H1 (cell line): ENCODE results near the gene U2AF1L4. TPM values are rescaled to one million over a fixed set of nuclear protein-coding genes. Genes with fewer than 3 reads are reported as not detected.

Experiments used
- CTCF ChIA-PET: fragments of 300-600 bp; sonication (Branson Sonifier 250); formaldehyde crosslinking; loops from one replicate; lab custom pipeline; 2021; ENCODE audit not compliant: partially characterized antibody; lab: Charles Lee
- POLR2A ChIA-PET: fragments of 300-600 bp; sonication (Branson Sonifier 250); formaldehyde crosslinking; loops from one replicate; lab custom pipeline; 2021; ENCODE audit warnings: inconsistent platforms; ENCODE audit not compliant: partially characterized antibody; lab: Charles Lee
- DNase-seq, 2 experiments: peaks; one replicate each; pipeline versions ENCODE4 v3.0.0 to v3.0.0-alpha.2; 2010 to 2022; ENCODE audit warnings: low spot score in 2 of 2, low read depth in 1 of 2, mixed read lengths in 1 of 2
- FAIRE-seq: peaks from 2 replicates; lab custom pipeline; 2011; peaks lifted over from hg19 to GRCh38; lab: Jason Lieb, UNC
- H2AFZ ChIP-seq: 2 replicates; pipeline ENCODE4 v1.8.1; 2012; ENCODE audit warnings: low read length, inconsistent platforms
- H2AK5ac ChIP-seq: 2 replicates; pipeline ENCODE4 v1.6.1; 2013; ENCODE audit warnings: low read depth, low read length
- H2BK120ac ChIP-seq: replicated peaks from 2 replicates; pipeline ENCODE3; 2013; ENCODE audit warnings: low read depth, low read length, inconsistent platforms
- H2BK12ac ChIP-seq: 2 replicates; pipeline ENCODE4 v1.6.1; 2013; ENCODE audit warnings: low read depth, low read length
- H2BK15ac ChIP-seq: 2 replicates; pipeline ENCODE4 v1.6.1; 2013; ENCODE audit warnings: low read length
- H2BK20ac ChIP-seq: 2 replicates; pipeline ENCODE4 v1.6.1; 2013; ENCODE audit warnings: low read length
- H2BK5ac ChIP-seq: 2 replicates; pipeline ENCODE4 v1.6.1; 2013; ENCODE audit warnings: low read depth, low read length
- H3K14ac ChIP-seq: 2 replicates; pipeline ENCODE4 v1.6.1; 2013; ENCODE audit warnings: inconsistent platforms; ENCODE audit not compliant: insufficient read length
- H3K18ac ChIP-seq: 2 replicates; pipeline ENCODE4 v1.6.1; 2013; ENCODE audit warnings: low read length; ENCODE audit errors: extremely low read depth
- H3K23ac ChIP-seq: 2 replicates; pipeline ENCODE4 v1.6.1; 2013; ENCODE audit warnings: inconsistent platforms; ENCODE audit not compliant: insufficient read length
- H3K23me2 ChIP-seq: 2 replicates; pipeline ENCODE4 v1.6.1; 2013; ENCODE audit warnings: low read depth, low read length
- H3K27ac ChIP-seq: 2 replicates; pipeline ENCODE4 v1.6.1; 2011; ENCODE audit warnings: low read depth, low read length, inconsistent platforms
- H3K27me3 ChIP-seq, 4 experiments: replicated peaks in 1 of 4; 1 replicate in 1 of 4; 2 replicates in 3 of 4; pipeline versions ENCODE4 v1.6.1 to v1.8.1; 2011 to 2013; ENCODE audit warnings: low read length in 3 of 4, mild to moderate bottlenecking in 3 of 4, inconsistent platforms in 2 of 4, mixed read lengths in 2 of 4, moderate library complexity in 1 of 4; ENCODE audit not compliant: control insufficient read depth in 3 of 4, insufficient read depth in 3 of 4; ENCODE audit errors: extremely low read depth in 1 of 4
- H3K36me3 ChIP-seq, 4 experiments: 2 replicates each; pipeline versions ENCODE4 v1.6.1 to v1.8.1; 2011 to 2013; ENCODE audit warnings: mild to moderate bottlenecking in 4 of 4, low read length in 3 of 4, moderate library complexity in 2 of 4, control low read depth in 1 of 4, inconsistent platforms in 1 of 4; ENCODE audit not compliant: insufficient read depth in 4 of 4, control insufficient read depth in 2 of 4
- H3K4ac ChIP-seq: replicated peaks from 2 replicates; pipeline ENCODE3; 2013; ENCODE audit warnings: low read length, low read depth, mixed read lengths, inconsistent platforms; ENCODE audit not compliant: insufficient read length
- H3K4me1 ChIP-seq, 4 experiments: replicated peaks in 1 of 4; 1 replicate in 1 of 4; 2 replicates in 3 of 4; pipeline versions ENCODE4 v1.6.1 to v1.8.1; 2011 to 2013; ENCODE audit warnings: low read length in 3 of 4, inconsistent platforms in 2 of 4, mixed read lengths in 1 of 4; ENCODE audit not compliant: insufficient read depth in 4 of 4, control insufficient read depth in 3 of 4
- H3K4me2 ChIP-seq, 2 experiments: 2 replicates each; pipeline versions ENCODE4 v1.6.1 to v1.8.1; 2011 to 2013; ENCODE audit warnings: low read depth in 2 of 2, low read length in 2 of 2, control low read depth in 1 of 2, inconsistent platforms in 1 of 2, mild to moderate bottlenecking in 1 of 2; ENCODE audit not compliant: insufficient read depth in 1 of 2
- H3K4me3 ChIP-seq, 4 experiments: fragments of 200-600, 300-600 bp in 1 of 4; sonication (generic), shearing (Covaris generic), sonication (Bioruptor Twin) in 1 of 4; 2 replicates each; pipeline versions ENCODE4 v1.5.1 to v1.8.1; 2011 to 2016; ENCODE audit warnings: low read length in 4 of 4, low read depth in 3 of 4, control low read depth in 2 of 4, inconsistent platforms in 2 of 4, mild to moderate bottlenecking in 2 of 4, mixed read lengths in 1 of 4, moderate library complexity in 1 of 4; ENCODE audit not compliant: insufficient read depth in 2 of 4; ENCODE audit errors: extremely low read depth in 1 of 4
- H3K56ac ChIP-seq: replicated peaks from 2 replicates; pipeline ENCODE3; 2013; ENCODE audit warnings: low read depth, mild to moderate bottlenecking, mixed read lengths, low read length, inconsistent platforms; ENCODE audit not compliant: insufficient read length
- H3K79me1 ChIP-seq: 2 replicates; pipeline ENCODE4 v1.6.1; 2013; ENCODE audit warnings: low read depth, low read length, control low read depth
- H3K79me2 ChIP-seq, 2 experiments: 2 replicates each; pipeline versions ENCODE4 v1.6.1 to v1.8.1; 2012 to 2013; ENCODE audit warnings: low read length in 2 of 2, mild to moderate bottlenecking in 2 of 2, inconsistent platforms in 1 of 2; ENCODE audit not compliant: insufficient read depth in 2 of 2, control insufficient read depth in 1 of 2
- H3K9ac ChIP-seq, 4 experiments: replicated peaks in 1 of 4; 1 replicate in 1 of 4; 2 replicates in 3 of 4; pipeline versions ENCODE4 v1.6.1 to v1.8.1; 2011 to 2013; ENCODE audit warnings: low read depth in 3 of 4, low read length in 3 of 4, control low read depth in 2 of 4, mild to moderate bottlenecking in 2 of 4, moderate library complexity in 2 of 4, inconsistent platforms in 1 of 4; ENCODE audit errors: extremely low read depth in 1 of 4
- H3K9me3 ChIP-seq, 2 experiments: 2 replicates each; pipeline versions ENCODE4 v1.6.1 to v1.8.1; 2012 to 2013; ENCODE audit warnings: mild to moderate bottlenecking in 2 of 2, moderate library complexity in 2 of 2, control low read depth in 1 of 2, inconsistent platforms in 1 of 2, low read depth in 1 of 2, low read length in 1 of 2, mixed read lengths in 1 of 2; ENCODE audit not compliant: insufficient read depth in 2 of 2
- H4K20me1 ChIP-seq, 2 experiments: replicated peaks in 1 of 2; 2 replicates each; pipeline versions ENCODE3 to v1.8.1; 2011 to 2013; ENCODE audit warnings: inconsistent platforms in 2 of 2, low read length in 2 of 2, mild to moderate bottlenecking in 1 of 2; ENCODE audit not compliant: insufficient read depth in 2 of 2, control insufficient read depth in 1 of 2
- H4K5ac ChIP-seq: 2 replicates; pipeline ENCODE4 v1.6.1; 2013; ENCODE audit warnings: low read length, low read depth, mixed read lengths, inconsistent platforms; ENCODE audit not compliant: insufficient read length
- H4K8ac ChIP-seq: 2 replicates; pipeline ENCODE4 v1.8.0; 2013; ENCODE audit warnings: mild to moderate bottlenecking, moderate library complexity, low read length, inconsistent platforms; ENCODE audit not compliant: insufficient read depth; ENCODE audit errors: extremely low read depth
- H4K91ac ChIP-seq: replicated peaks from 2 replicates; pipeline ENCODE3; 2013; ENCODE audit warnings: low read length, mixed read lengths, inconsistent platforms; ENCODE audit not compliant: insufficient read length
- RFX5 ChIP-seq: IDR thresholded peaks from 2 replicates; pipeline ENCODE4 v1.6.1; 2011; ENCODE audit warnings: low read depth, low read length, improper control_type of control experiment, borderline replicate concordance
- WGBS, 2 experiments: shearing (Covaris generic) in 1 of 2; methylation state at CpG; one replicate each; pipeline versions ENCODE4 v1.1.6 to v1.1.7; 2013 to 2015; ENCODE audit warnings: low lambda C conversion rate in 2 of 2, mixed read lengths in 2 of 2, inconsistent platforms in 1 of 2, low coverage in 1 of 2, missing lambda C conversion rate in 1 of 2; ENCODE audit not compliant: insufficient replicate concordance in 2 of 2, insufficient coverage in 1 of 2, insufficient read length in 1 of 2; ENCODE audit errors: extremely low coverage in 1 of 2, missing lambda C conversion rate in 1 of 2; 5-methylcytosine and 5-hydroxymethylcytosine counted together
- polyA plus RNA-seq, 7 experiments: library from polyadenylated mRNA; depleted of rRNA in 3 of 7; stranded (reverse) in 5 of 7; unstranded in 2 of 7; fragments of >200 nt in 5 of 7; fragments of 200-250 nt in 2 of 7; gene quantifications; 1 replicate in 5 of 7; 2 replicates in 1 of 7; 4 replicates in 1 of 7; pipeline versions ENCODE4 v1.2.1 to v1.2.3, GENCODE V29; 2011 to 2013; ENCODE audit warnings: missing spikeins in 2 of 7, mixed read lengths in 2 of 7
- total RNA-seq: library from RNA; stranded (reverse); fragmentation: NEBNext Ultra II Directional; extraction: Animal tissue kit (Norgen Biotek cat#: 25700); gene quantifications from 2 replicates; pipeline ENCODE4 v1.2.1, GENCODE V29; 2021

Gene U2AF1L4
- total and polyA plus RNA-seq, 2 of the 8 experiments (the other 6 are each of a cell fraction or from before 2014, with no cell fraction given) = 15.1 to 32.7 TPM

- Histone ChIP-seq H3K4ac (no peak overlapping the region), H3K14ac (no peak overlapping the region), H2BK20ac (no peak overlapping the region), H3K23ac (no peak overlapping the region), H3K79me2 (no peaks in the 10 kb centered on the region), H3K27me3 (no peaks in the 10 kb centered on the region), H2BK120ac (no peak overlapping the region), H4K8ac (no peak overlapping the region), H3K56ac (no peak overlapping the region), H3K4me3 (no peak overlapping the region), H2BK12ac (no peak overlapping the region), H3K4me2 (no peak overlapping the region), H2BK15ac (no peak overlapping the region), H3K27ac (no peak overlapping the region), H3K4me1 (no peaks in the 10 kb centered on the region), H2AK5ac (no peak overlapping the region), H3K23me2 (no peaks in the 10 kb centered on the region), H4K91ac (no peak overlapping the region), H4K20me1 (peaks cover 12 to 20% of the 10 kb centered on the region in 2 experiments), H3K9ac (no peak overlapping the region), H3K79me1 (no peaks in the 10 kb centered on the region), H3K9me3 (no peaks in the 10 kb centered on the region), H2AFZ (no peak overlapping the region), H2BK5ac (no peak overlapping the region), H4K5ac (no peak overlapping the region), H3K18ac (no peak overlapping the region), H3K36me3 (peaks cover 19 to 63% (median 58%) of the 10 kb centered on the region in 4 experiments)
- ChIA-PET CTCF (interaction anchor here (0.8 to 8.9 kb wide), 3 partner anchors 9 to 85 kb away, joined by 3 to 80 read pairs (median 4); no protein-coding TSS in a partner anchor), POLR2A (interaction anchor here (1.2 to 7.6 kb wide), 6 partner anchors 8 to 15 kb away, joined by 4 to 54 read pairs (median 5); partner anchors contain the start of genes LIN37, PSENEN and U2AF1L4)
- WGBS, 2 experiments = 94% methylated on average over 17 of the region's 35 CpGs; no CpG with 5 or more reads in 1 of the 2 experiments
- FAIRE-seq (no peak), DNase-seq (no peak)
- no peak for TF ChIP-seq RFX5
Observed at GRCh38 chr19:35733180-35734125, 11.8 kb downstream of the U2AF1L4 start.
